Airway epithelial cell (primary cell): ENCODE results near the gene CHST6. TPM values are rescaled to one million over a fixed set of nuclear protein-coding genes. Genes with fewer than 3 reads are reported as not detected.

ENCODE experiments used
- total RNA-seq: library from RNA; depleted of rRNA; stranded (reverse); fragments of >200 nt; gene quantifications from 2 replicates; pipeline ENCODE4 v1.2.3, GENCODE V29; 2015

The CHST6 gene
- 1.3 and 1.5 TPM in 2 replicates for total RNA-seq

DNA sequence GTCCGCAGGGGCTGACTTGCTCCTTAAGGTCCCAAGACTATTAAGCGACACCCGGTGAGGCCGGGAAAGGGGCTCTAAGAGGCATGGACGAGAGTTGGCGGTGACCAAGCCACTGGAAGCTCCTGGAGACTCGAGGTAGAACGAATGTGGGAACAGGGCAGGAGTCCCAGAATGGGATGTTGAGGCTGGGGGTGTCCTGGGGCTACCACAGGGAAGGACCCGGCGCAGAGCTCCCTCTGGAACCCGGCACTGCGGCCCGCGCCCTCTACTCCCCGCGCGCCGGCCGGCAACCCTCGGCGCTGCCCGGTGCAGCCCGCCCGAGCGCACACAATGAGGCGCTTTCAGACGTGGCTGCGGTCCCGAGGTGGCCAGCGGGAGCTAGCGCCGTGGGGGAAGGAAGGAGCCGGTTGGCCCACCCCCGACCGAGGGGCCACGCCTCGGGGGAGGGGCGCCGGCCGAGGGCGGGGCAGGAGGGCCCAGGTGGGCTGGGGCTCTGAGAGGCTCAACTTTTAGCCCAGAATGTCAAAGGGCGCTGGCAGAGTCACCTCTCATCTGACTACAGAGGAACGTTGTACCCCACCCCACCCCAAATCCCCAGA lies at the start of gene CHST6:
TSS of gene CHST6 (minus strand) at position 366 of the 599 bp plus-strand sequence. CDS start 15,613 bp downstream, outside the sequence.

DNA sequence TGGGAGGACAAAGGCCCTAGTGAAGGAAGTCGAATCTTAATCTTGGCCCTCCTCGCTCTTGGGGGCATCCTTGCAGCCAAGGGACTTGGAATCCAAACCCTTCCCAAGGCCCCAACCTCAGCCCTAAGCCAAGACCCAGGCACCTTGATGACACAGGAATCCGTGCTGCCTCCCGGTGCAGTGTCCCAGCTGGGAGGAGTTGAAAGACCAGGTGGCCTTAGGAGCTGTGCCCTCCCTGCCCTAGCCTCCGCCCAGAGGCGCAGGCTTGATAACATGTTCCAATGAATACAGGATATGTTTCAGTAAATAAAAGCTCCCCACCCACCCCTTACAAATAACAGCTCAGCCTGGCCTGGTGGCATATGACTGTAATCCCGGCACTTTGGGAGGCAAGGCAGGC lies 40.7 kb upstream of the CHST6 start, which contains the start of gene CHST5:
TSS of gene CHST5 (minus strand) at position 208 of the 400 bp plus-strand sequence. CDS start 5,724 bp downstream, outside the sequence.

DNA sequence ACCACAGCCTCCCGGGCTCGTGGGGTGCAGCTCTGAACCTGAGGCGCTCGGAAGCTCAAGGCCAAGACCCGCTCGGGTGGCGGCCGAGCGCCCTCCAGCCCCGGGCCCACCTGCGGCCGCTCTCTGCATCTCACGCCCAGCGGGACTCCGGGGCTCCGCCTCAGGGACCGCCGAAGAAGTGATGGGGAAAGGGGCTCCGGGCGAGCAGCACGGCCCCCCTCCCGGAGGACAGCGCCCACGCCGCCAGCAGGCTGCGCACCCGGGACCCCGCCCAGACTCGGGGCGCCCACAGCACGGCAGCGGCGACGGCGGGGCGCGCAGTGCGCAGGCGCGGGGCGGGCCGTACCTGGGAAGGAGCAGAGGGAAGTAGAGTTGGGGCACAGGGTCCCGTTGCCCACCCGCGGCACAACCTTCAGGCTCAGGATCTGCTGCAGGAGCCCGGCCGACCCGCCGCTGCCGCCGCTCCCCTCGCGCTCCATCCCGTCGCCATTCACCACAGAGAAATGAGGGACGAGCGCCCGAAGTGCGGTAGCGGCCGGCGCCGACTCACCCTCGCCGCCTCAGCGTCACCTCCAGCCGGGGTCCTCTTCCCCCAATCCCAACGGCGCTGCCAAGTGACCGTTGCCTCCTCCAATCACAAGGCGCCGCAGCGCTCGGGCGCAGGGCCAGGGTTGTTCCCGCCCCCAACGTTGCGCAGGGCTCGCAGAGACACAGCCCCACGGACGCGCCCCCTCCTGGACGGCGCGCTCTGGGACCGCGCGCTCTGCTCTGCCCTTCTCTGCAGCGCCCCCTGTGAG lies 30.9 kb downstream of the CHST6 start, which contains the start of gene TMEM170A:
TSS of gene TMEM170A (minus strand) at position 568 of the 797 bp plus-strand sequence. CDS start at position 479, 89 bp downstream.

DNA sequence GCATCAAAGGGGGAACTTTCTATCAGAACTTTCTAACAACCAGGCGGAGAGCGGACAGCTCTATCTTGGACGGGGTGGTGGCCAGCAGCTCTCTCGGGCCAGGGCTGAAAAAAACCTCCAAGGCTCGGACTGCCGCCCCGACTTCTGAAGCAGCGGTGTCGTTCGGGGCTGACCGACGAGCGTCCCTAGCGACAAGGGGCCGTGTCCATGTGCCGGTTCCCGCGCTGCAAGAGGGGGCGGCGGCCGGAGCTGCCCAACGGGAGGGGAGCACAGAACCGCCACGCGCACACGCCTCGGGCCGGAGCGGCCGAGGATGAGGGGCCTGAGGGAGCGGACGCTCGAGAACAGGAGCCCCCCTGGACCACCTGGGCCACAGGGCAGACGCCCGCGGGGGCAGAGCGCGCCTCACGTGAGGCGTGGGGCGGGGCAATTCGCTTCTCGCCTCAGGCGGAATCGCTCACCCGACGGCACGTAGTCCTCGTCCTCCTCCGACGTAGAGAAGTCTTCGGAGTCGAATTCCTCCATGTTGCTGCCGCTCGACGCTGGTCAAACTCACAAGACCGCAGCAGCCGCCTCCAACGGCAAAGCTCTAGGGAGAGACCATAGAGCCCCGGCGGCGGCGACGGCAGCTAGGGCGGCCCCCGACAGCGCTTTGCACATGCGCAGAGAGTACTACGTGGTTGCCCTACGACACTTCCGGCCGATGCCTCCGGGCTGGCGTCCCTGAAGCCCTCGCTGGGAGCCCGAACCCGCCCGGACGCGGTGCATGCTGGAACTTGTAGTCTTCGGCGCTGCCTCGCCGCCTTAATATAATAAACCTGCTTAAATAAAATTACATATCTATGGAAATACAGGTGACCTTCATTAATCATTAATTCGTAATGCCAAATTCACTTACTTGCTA lies 62.2 kb downstream of the CHST6 start, which contains the start of gene CFDP1:
TSS of gene CFDP1 (minus strand) at position 676 of the 904 bp plus-strand sequence. CDS start at position 525, 151 bp downstream.

Other genes starting within 250 kb of the CHST6 start
- 53.8 and 68.1 TPM in 2 replicates for gene BCAR1, start 243.8 kb downstream of the CHST6 start, total RNA-seq
- gene CFDP1, start 61.9 kb downstream of the CHST6 start, total RNA-seq, result 36.8 and 56.3 TPM in 2 replicates
- 15.4 and 17.6 TPM in 2 replicates for gene TMEM170A, start 30.8 kb downstream of the CHST6 start, total RNA-seq
- not detected in 2 replicates for gene CHST5, start 40.7 kb upstream of the CHST6 start, total RNA-seq
- gene TMEM231, start 60.8 kb upstream of the CHST6 start, total RNA-seq, result 9.0 and 9.9 TPM in 2 replicates
- gene GABARAPL2, start 70.9 kb upstream of the CHST6 start, total RNA-seq, result 53.8 and 70.7 TPM in 2 replicates
- 30.7 and 43.7 TPM in 2 replicates for gene ADAT1, start 127.8 kb upstream of the CHST6 start, total RNA-seq
- 176 and 180 TPM in 2 replicates for gene KARS1, start 152.2 kb upstream of the CHST6 start, total RNA-seq
- gene TERF2IP, start 152.3 kb upstream of the CHST6 start, total RNA-seq, result 38.1 and 41.4 TPM in 2 replicates
- gene CPHXL2, start 181.6 kb upstream of the CHST6 start, total RNA-seq, result not detected in 2 replicates
- not detected in 2 replicates for gene DUXB, start 206.0 kb upstream of the CHST6 start, total RNA-seq
- not detected in 2 replicates for gene CPHXL, start 231.0 kb upstream of the CHST6 start, total RNA-seq